ENCODE measurements around the gene KIF21A. TPM values are rescaled to one million over a fixed set of nuclear protein-coding genes. Genes with fewer than 3 reads are reported as not detected.

The KIF21A gene
- total RNA-seq, 5 donors from 2014 or later (not counting 1 experiment from before 2014, with no cell fraction given), result 9.9 to 19.6 (median 13.2) TPM

DNA sequence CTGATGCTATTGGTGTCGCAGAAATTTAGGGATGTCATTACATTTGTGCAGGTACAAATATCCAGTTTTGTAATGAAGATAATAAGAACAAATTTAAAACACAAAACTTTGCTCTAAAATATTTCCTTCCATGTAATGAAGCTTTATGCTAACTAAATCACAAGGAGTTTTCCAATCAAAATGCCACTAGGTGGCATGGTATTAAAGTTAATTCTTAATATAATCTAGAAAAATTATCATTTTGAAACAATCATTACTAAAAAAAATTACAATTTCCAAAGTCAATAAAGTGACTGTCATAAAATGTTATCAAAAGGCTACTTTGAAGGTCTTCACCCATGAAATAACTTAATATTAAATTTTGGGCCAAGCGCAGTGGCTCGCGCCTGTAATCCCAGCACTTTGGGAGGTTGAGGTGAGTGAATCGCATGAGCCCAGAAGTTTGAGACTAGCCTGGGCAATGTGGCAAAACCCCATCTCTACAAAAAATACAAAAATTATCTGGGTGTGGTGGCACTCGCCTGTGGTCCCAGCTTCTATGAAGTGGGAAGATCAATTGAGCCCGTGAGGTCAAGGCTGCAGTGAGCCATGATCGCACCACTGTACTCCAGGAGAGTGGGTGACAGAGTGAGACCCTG is 77.4 kb downstream of the KIF21A start:
- H3K9me3 Mint-ChIP-seq, result no peaks in the 10 kb centered on the region
- no peak for DNase-seq
- peaks cover 33% of the 10 kb centered on the region for H3K36me3 Mint-ChIP-seq
- H3K27me3 Mint-ChIP-seq, result no peaks in the 10 kb centered on the region
- H3K27me3 ChIP-seq (replicated peaks in 1 of 2; ENCODE audit: control insufficient read depth in 2 of 2, extremely low read depth in 1 of 2, insufficient read depth in 2 of 2, low read length in 1 of 2), result no peaks in the 10 kb centered on the region
- H3K4me1 Mint-ChIP-seq, result peaks cover 0 to 5% (median 0%) of the 10 kb centered on the region in 3 donors
- H3K4me1 ChIP-seq (ENCODE audit: control insufficient read depth in 1 of 2, extremely low read depth in 1 of 2, insufficient read depth in 2 of 2, low read length in 2 of 2), result no peaks in the 10 kb centered on the region
- no peaks in the 10 kb centered on the region for H3K9me3 ChIP-seq
- no CpG with 5 or more reads among the region's 8 CpGs for WGBS (ENCODE audit: insufficient coverage)
- ChIA-PET CTCF (interaction anchor here in 1 of 2 donors (0.6 to 0.7 kb wide), 2 partner anchors 196 to 650 kb away, joined by 3 read pairs; no protein-coding TSS in a partner anchor), POLR2A (no interaction called here)
- no peak overlapping the region for H3K27ac Mint-ChIP-seq
- no peaks in the 10 kb centered on the region for H3K36me3 ChIP-seq (ENCODE audit: control insufficient read depth in 2 of 2, extremely low read depth in 1 of 2, insufficient read depth in 1 of 2, low read length in 1 of 2)
- H3K4me3 Mint-ChIP-seq, result no peak overlapping the region
- H3K4me3 ChIP-seq (ENCODE audit: control insufficient read depth in 1 of 2, extremely low read depth in 1 of 2, low read length in 1 of 2), result no peak overlapping the region
- no peak for ATAC-seq (replicated peaks in 1 of 4)
- no peak overlapping the region for H3K27ac ChIP-seq (ENCODE audit: low read length)

DNA sequence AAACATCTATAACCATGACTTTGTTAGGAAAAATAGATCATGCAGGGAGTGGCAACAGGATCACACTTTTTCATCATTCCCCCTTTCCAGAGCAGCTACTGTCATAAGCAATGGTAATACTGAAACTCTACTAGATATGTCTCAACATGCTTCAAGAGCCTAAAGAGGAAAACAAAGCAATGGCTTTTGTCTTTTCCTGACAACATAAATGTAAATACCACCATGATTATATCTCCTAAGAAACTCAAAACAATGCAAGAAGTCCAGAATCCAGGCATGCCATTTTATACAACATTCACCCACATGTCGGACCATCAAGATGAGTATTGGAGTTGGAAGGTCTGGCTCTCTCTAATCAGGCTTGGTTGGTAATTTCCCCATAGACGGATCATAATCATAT is 78.7 kb downstream of the KIF21A start:
- no peak overlapping the region for H3K4me3 Mint-ChIP-seq

DNA sequence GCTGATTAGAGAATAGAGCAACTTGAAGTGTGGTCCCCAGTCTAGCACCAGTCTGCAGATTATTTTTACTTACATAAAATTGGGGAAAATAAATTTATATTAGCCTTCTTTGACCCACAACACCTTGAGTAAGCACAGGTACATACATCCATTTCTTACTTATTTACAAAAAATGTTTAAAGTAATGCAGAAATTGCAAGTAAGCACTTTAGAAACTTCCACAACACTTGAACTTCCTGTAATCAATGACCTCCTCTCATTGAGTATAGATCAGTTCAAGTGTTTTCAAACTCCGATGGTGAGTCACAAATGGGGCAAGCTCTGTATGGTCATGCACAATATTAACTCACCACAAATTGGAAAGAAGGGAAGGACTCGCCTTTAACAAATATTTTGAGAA is 83.3 kb downstream of the KIF21A start:
- POLR2A ChIA-PET, result no interaction called here
- Mint-ChIP-seq H3K36me3 (peaks cover 44% of the 10 kb centered on the region), H3K4me1 (no peaks in the 10 kb centered on the region), H3K27me3 (no peaks in the 10 kb centered on the region), H3K4me3 (no peak overlapping the region), H3K9me3 (no peaks in the 10 kb centered on the region), H3K27ac (no peak overlapping the region)
- Histone ChIP-seq H3K27ac (ENCODE audit: low read length) (no peak overlapping the region), H3K9me3 (no peaks in the 10 kb centered on the region), H3K4me1 (ENCODE audit: control insufficient read depth in 1 of 2, extremely low read depth in 1 of 2, insufficient read depth in 2 of 2, low read length in 2 of 2) (no peaks in the 10 kb centered on the region), H3K27me3 (replicated peaks in 1 of 2; ENCODE audit: control insufficient read depth in 2 of 2, extremely low read depth in 1 of 2, insufficient read depth in 2 of 2, low read length in 1 of 2) (no peaks in the 10 kb centered on the region), H3K4me3 (ENCODE audit: control insufficient read depth in 1 of 2, extremely low read depth in 1 of 2, low read length in 1 of 2) (no peak overlapping the region), H3K36me3 (ENCODE audit: control insufficient read depth in 2 of 2, extremely low read depth in 1 of 2, insufficient read depth in 1 of 2, low read length in 1 of 2) (peaks cover 0 to 6% of the 10 kb centered on the region in 2 donors)
- CTCF ChIA-PET, result interaction anchor here in 1 of 2 donors (0.6 to 1.0 kb wide), 2 partner anchors 13 to 66 kb away, joined by 3 to 4 read pairs; no protein-coding TSS in a partner anchor
- DNase-seq (no peak), ATAC-seq (replicated peaks in 1 of 4) (no peak)
- WGBS (ENCODE audit: insufficient coverage), result no CpG with 5 or more reads among the region's 2 CpGs

More for the DNA sequence above, 78.7 kb downstream of the KIF21A start:
- H3K27me3 ChIP-seq (replicated peaks in 1 of 2; ENCODE audit: control insufficient read depth in 2 of 2, extremely low read depth in 1 of 2, insufficient read depth in 2 of 2, low read length in 1 of 2), result no peaks in the 10 kb centered on the region
- H3K9me3 Mint-ChIP-seq, result no peaks in the 10 kb centered on the region
- ChIA-PET POLR2A (interaction anchor here in 1 of 2 donors (0.6 kb wide), 1 partner anchor 255 kb away, joined by 3 read pairs; the partner anchor contains the start of gene ABCD2), CTCF (no interaction called here)
- ATAC-seq (replicated peaks in 1 of 4) (no peak), DNase-seq (no peak)
- no peaks in the 10 kb centered on the region for H3K4me1 Mint-ChIP-seq
- no peaks in the 10 kb centered on the region for H3K36me3 ChIP-seq (ENCODE audit: control insufficient read depth in 2 of 2, extremely low read depth in 1 of 2, insufficient read depth in 1 of 2, low read length in 1 of 2)
- no peaks in the 10 kb centered on the region for H3K9me3 ChIP-seq
- no peaks in the 10 kb centered on the region for H3K27me3 Mint-ChIP-seq
- no peaks in the 10 kb centered on the region for H3K4me1 ChIP-seq (ENCODE audit: control insufficient read depth in 1 of 2, extremely low read depth in 1 of 2, insufficient read depth in 2 of 2, low read length in 2 of 2)
- no peak overlapping the region for H3K27ac Mint-ChIP-seq
- H3K36me3 Mint-ChIP-seq, result peaks cover 35% of the 10 kb centered on the region
- H3K4me3 ChIP-seq (ENCODE audit: control insufficient read depth in 1 of 2, extremely low read depth in 1 of 2, low read length in 1 of 2), result no peak overlapping the region
- no CpG with 5 or more reads among the region's 2 CpGs for WGBS (ENCODE audit: insufficient coverage)
- no peak overlapping the region for H3K27ac ChIP-seq (ENCODE audit: low read length)

DNA sequence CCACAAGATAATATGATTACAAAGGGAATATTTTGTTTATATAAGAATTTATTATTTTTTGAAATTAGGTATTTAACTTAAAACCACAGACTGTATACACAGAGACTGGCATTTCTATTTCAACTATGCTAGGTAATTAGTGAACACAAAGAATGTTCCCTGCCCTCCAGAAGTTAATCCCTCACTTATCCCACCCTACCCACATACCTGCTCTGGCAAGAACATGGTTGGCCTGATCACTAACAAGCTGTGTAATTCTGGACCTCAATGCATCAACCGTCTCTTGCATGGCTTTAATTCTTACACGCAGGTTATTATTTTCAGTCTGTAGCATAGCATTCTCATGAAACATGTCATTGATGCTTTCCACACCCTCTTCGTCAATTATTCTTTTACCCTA is 85.9 kb downstream of the KIF21A start:
- no CpG with 5 or more reads among the region's 3 CpGs for WGBS (ENCODE audit: insufficient coverage)
- no peaks in the 10 kb centered on the region for H3K4me1 ChIP-seq (ENCODE audit: control insufficient read depth in 1 of 2, extremely low read depth in 1 of 2, insufficient read depth in 2 of 2, low read length in 2 of 2)

DNA sequence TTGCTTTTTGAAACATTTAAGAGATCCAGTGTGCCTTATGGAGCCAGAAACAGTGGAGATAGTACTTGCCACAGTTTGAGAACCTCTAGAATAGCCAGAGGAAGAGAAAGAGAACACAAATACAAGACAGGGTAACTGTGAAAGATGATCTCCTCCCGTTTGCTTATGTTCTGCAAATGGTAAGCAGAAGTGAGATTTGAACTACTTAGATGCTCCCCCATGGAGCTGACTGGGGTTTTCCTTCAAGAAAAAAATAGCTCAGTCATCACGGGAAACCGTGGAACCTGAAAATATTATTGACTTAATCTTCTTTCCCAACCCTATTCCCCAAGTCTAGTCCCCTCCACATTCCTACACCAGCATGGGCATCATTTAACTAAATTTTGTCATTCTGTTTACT is 87.1 kb downstream of the KIF21A start:
- no peak overlapping the region for H3K4me3 Mint-ChIP-seq
- CTCF ChIA-PET, result no interaction called here
- H3K9me3 Mint-ChIP-seq, result no peaks in the 10 kb centered on the region
- H3K36me3 ChIP-seq (ENCODE audit: control insufficient read depth in 2 of 2, extremely low read depth in 1 of 2, insufficient read depth in 1 of 2, low read length in 1 of 2), result peaks cover 0 to 8% of the 10 kb centered on the region in 2 donors
- H3K27ac Mint-ChIP-seq, result no peak overlapping the region
- H3K4me1 ChIP-seq (ENCODE audit: control insufficient read depth in 1 of 2, extremely low read depth in 1 of 2, insufficient read depth in 2 of 2, low read length in 2 of 2), result no peaks in the 10 kb centered on the region
- POLR2A ChIA-PET, result interaction anchor here (0.6 kb wide), 2 partner anchors 265 to 874 kb away, joined by 3 read pairs; no protein-coding TSS in a partner anchor
- no peaks in the 10 kb centered on the region for H3K27me3 ChIP-seq (replicated peaks in 1 of 2; ENCODE audit: control insufficient read depth in 2 of 2, extremely low read depth in 1 of 2, insufficient read depth in 2 of 2, low read length in 1 of 2)
- no peak for ATAC-seq (replicated peaks in 1 of 4)
- DNase-seq, result no peak
- H3K27ac ChIP-seq (ENCODE audit: low read length), result no peak overlapping the region
- no peaks in the 10 kb centered on the region for H3K9me3 ChIP-seq
- H3K36me3 Mint-ChIP-seq, result peaks cover 31% of the 10 kb centered on the region
- H3K4me3 ChIP-seq (ENCODE audit: control insufficient read depth in 1 of 2, extremely low read depth in 1 of 2, low read length in 1 of 2), result no peak overlapping the region
- no peaks in the 10 kb centered on the region for H3K4me1 Mint-ChIP-seq
- no peaks in the 10 kb centered on the region for H3K27me3 Mint-ChIP-seq
- WGBS (ENCODE audit: insufficient coverage), result no CpG with 5 or more reads among the region's 3 CpGs

More for the DNA sequence above, 85.9 kb downstream of the KIF21A start:
- Mint-ChIP-seq H3K4me3 (no peak overlapping the region), H3K9me3 (no peaks in the 10 kb centered on the region), H3K4me1 (no peaks in the 10 kb centered on the region), H3K27me3 (no peaks in the 10 kb centered on the region), H3K27ac (no peak overlapping the region), H3K36me3 (peaks cover 34% of the 10 kb centered on the region)
- ChIA-PET POLR2A (no interaction called here), CTCF (no interaction called here)
- ATAC-seq (replicated peaks in 1 of 4) (no peak), DNase-seq (no peak)
- H3K27me3 ChIP-seq (replicated peaks in 1 of 2; ENCODE audit: control insufficient read depth in 2 of 2, extremely low read depth in 1 of 2, insufficient read depth in 2 of 2, low read length in 1 of 2), result no peaks in the 10 kb centered on the region
- H3K4me3 ChIP-seq (ENCODE audit: control insufficient read depth in 1 of 2, extremely low read depth in 1 of 2, low read length in 1 of 2), result no peak overlapping the region
- no peaks in the 10 kb centered on the region for H3K9me3 ChIP-seq
- H3K27ac ChIP-seq (ENCODE audit: low read length), result no peak overlapping the region
- H3K36me3 ChIP-seq (ENCODE audit: control insufficient read depth in 2 of 2, extremely low read depth in 1 of 2, insufficient read depth in 1 of 2, low read length in 1 of 2), result peaks cover 0 to 6% of the 10 kb centered on the region in 2 donors

DNA sequence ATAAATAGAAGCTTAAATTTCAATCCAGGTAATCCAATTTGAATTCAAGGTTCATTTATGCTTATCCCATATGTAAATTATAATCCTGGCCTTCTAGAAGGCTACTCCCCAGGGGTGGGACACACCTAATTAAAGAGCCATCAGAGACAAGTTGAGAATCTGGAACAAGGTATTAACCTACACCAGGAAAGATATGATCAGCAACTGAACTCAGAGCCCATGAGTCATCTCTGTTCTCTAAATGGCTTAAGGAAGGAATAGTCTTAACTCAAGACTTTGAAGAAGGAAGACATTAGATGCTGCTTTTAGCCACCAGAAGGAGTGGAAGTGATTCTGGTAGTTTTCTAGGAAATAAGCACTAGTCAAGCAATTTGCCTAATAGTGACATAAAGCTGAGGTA is 88.0 kb downstream of the KIF21A start:
- no peak for ATAC-seq (replicated peaks in 1 of 4)
- H3K36me3 ChIP-seq (ENCODE audit: control insufficient read depth in 2 of 2, extremely low read depth in 1 of 2, insufficient read depth in 1 of 2, low read length in 1 of 2), result peaks cover 0 to 8% of the 10 kb centered on the region in 2 donors
- H3K4me3 ChIP-seq (ENCODE audit: control insufficient read depth in 1 of 2, extremely low read depth in 1 of 2, low read length in 1 of 2), result no peak overlapping the region
- no peak for DNase-seq
- Mint-ChIP-seq H3K27ac (no peak overlapping the region), H3K36me3 (peaks cover 35% of the 10 kb centered on the region), H3K4me3 (no peak overlapping the region), H3K4me1 (no peaks in the 10 kb centered on the region), H3K27me3 (no peaks in the 10 kb centered on the region), H3K9me3 (no peaks in the 10 kb centered on the region)
- CTCF ChIA-PET, result no interaction called here
- no peaks in the 10 kb centered on the region for H3K4me1 ChIP-seq (ENCODE audit: control insufficient read depth in 1 of 2, extremely low read depth in 1 of 2, insufficient read depth in 2 of 2, low read length in 2 of 2)
- H3K9me3 ChIP-seq, result no peaks in the 10 kb centered on the region
- H3K27ac ChIP-seq (ENCODE audit: low read length), result no peak overlapping the region
- no peaks in the 10 kb centered on the region for H3K27me3 ChIP-seq (replicated peaks in 1 of 2; ENCODE audit: control insufficient read depth in 2 of 2, extremely low read depth in 1 of 2, insufficient read depth in 2 of 2, low read length in 1 of 2)
- POLR2A ChIA-PET, result no interaction called here
